G401 (cell line): ENCODE results near the gene SYCP2L. TPM values are rescaled to one million over a fixed set of nuclear protein-coding genes. Genes with fewer than 3 reads are reported as not detected.
A peak's percentile ranks its signal among the peaks of the same experiment; 100 is the strongest.
"Not testable (repeated sequence)": the region's sequence is repeated elsewhere in the genome, so short reads cannot be mapped to it uniquely, and the experiment has no call there.

Experiments used
- DNase-seq: peaks from one replicate; pipeline ENCODE4 v3.0.0-alpha.2; 2015; ENCODE audit warnings: low spot score
- in situ Hi-C: cut with HindIII; loops from 2 replicates; pipeline ENCODE4 v1.10.0; 2016; ENCODE audit warnings: low sequenced_read_pairs, mixed read lengths
- total RNA-seq: library from RNA; depleted of rRNA; stranded (reverse); fragments of >200 nt; shearing (Covaris generic); gene quantifications from 2 replicates; pipeline ENCODE4 v1.2.3, GENCODE V29; 2014

SYCP2L gene
- total RNA-seq, 1 experiment from 2014 or later = 0.68 TPM

- DNase-seq = no peak
- in situ Hi-C loops = no loop called here
Measured at GRCh38 chr6:10947966-10948365, 61.1 kb downstream of the SYCP2L start.

- no peak for DNase-seq
- in situ Hi-C loops = no loop called here
Measured at GRCh38 chr6:10949579-10950490, 63.0 kb downstream of the SYCP2L start.

GRCh38 chr6:10951675-10952282, 64.9 kb downstream of the SYCP2L start:
- in situ Hi-C loops = no loop called here
- DNase-seq = peak; percentile 38

GRCh38 chr6:10954590-10955010, 67.7 kb downstream of the SYCP2L start:
- in situ Hi-C loops = no loop called here
- DNase-seq = peak; percentile 47

- in situ Hi-C loops = no loop called here
- DNase-seq = no peak
Measured at GRCh38 chr6:10956776-10957175, 69.9 kb downstream of the SYCP2L start.

GRCh38 chr6:10957414-10957886, 70.6 kb downstream of the SYCP2L start:
- no peak for DNase-seq
- in situ Hi-C loops = no loop called here

- in situ Hi-C loops = no loop called here
Measured at GRCh38 chr6:10960171-10960570, 73.3 kb downstream of the SYCP2L start.

GRCh38 chr6:10961837-10962236, 75.0 kb downstream of the SYCP2L start:
- no peak for DNase-seq
- in situ Hi-C loops = no loop called here

More at GRCh38 chr6:10960171-10960570, 73.3 kb downstream of the SYCP2L start:
- no peak for DNase-seq

GRCh38 chr6:10962673-10963072, 75.8 kb downstream of the SYCP2L start:
- DNase-seq = no peak
- in situ Hi-C loops = no loop called here

GRCh38 chr6:10963113-10963512, 76.3 kb downstream of the SYCP2L start:
- DNase-seq = no peak
- in situ Hi-C loops = no loop called here

GRCh38 chr6:10964684-10965083, 77.8 kb downstream of the SYCP2L start:
- no peak for DNase-seq
- in situ Hi-C loops = no loop called here

GRCh38 chr6:10968776-10969175, 81.9 kb downstream of the SYCP2L start:
- in situ Hi-C loops = no loop called here

GRCh38 chr6:10970731-10971130, 83.9 kb downstream of the SYCP2L start:
- no peak for DNase-seq
- in situ Hi-C loops = no loop called here

More at GRCh38 chr6:10968776-10969175, 81.9 kb downstream of the SYCP2L start:
- DNase-seq = no peak

- no peak for DNase-seq
- in situ Hi-C loops = no loop called here
Measured at GRCh38 chr6:10972196-10972595, 85.3 kb downstream of the SYCP2L start.

GRCh38 chr6:10976571-10976970, 89.7 kb downstream of the SYCP2L start:
- in situ Hi-C loops = no loop called here

GRCh38 chr6:10977231-10977968, 90.5 kb downstream of the SYCP2L start:
- no peak for DNase-seq
- in situ Hi-C loops = no loop called here

More at GRCh38 chr6:10976571-10976970, 89.7 kb downstream of the SYCP2L start:
- no peak for DNase-seq

- no peak for DNase-seq
- in situ Hi-C loops = no loop called here
Measured at GRCh38 chr6:10979603-10980002, 92.8 kb downstream of the SYCP2L start.

- DNase-seq = no peak
- in situ Hi-C loops = no loop called here
Measured at GRCh38 chr6:10981409-10981808, 94.6 kb downstream of the SYCP2L start.

GRCh38 chr6:10984959-10985358, 98.1 kb downstream of the SYCP2L start:
- DNase-seq, in situ Hi-C loops: not testable (repeated sequence)

GRCh38 chr6:10989587-10989986, 102.7 kb downstream of the SYCP2L start:
- in situ Hi-C loops = no loop called here
- no peak for DNase-seq
